OCI-LY7 (cell line): ENCODE results near the gene CAPN13. TPM values are rescaled to one million over a fixed set of nuclear protein-coding genes. Genes with fewer than 3 reads are reported as not detected.

ENCODE experiments used
- BruUV-seq: library from RNA; stranded (reverse); fragments of 400-500 nt; replicated peaks from 2 replicates; lab custom pipeline; 2021; lab: Mats Ljungman, UMichigan
- CTCF ChIA-PET: fragments of 300-600 bp; sonication (Branson Sonifier 250); formaldehyde crosslinking; loops from one replicate; lab custom pipeline; 2022; ENCODE audit warnings: antibody characterized with exemption; ENCODE audit not compliant: unreplicated experiment; lab: Charles Lee
- POLR2A ChIA-PET: fragments of 300-600 bp; sonication (Branson Sonifier 250); formaldehyde crosslinking; loops from one replicate; lab custom pipeline; 2022; ENCODE audit warnings: antibody characterized with exemption; lab: Charles Lee
- DNase-seq: peaks from one replicate; pipeline ENCODE4 v3.0.0-alpha.2; 2015; ENCODE audit warnings: low spot score
- H2AFZ ChIP-seq: fragments of 200-600 bp; sonication (generic), shearing (Covaris generic); 2 replicates; pipeline ENCODE4 v1.6.1; 2014; ENCODE audit warnings: mild to moderate bottlenecking, antibody characterized with exemption, low read length, moderate library complexity
- H3K27ac ChIP-seq: fragments of 200-600 bp; sonication (generic); 2 replicates; pipeline ENCODE4 v1.5.1; 2014; ENCODE audit warnings: mixed run types, low read depth, mild to moderate bottlenecking, moderate library complexity, low read length, inconsistent platforms; ENCODE audit not compliant: poor library complexity, severe bottlenecking
- H3K36me3 ChIP-seq: fragments of 200-600 bp; sonication (generic); 2 replicates; pipeline ENCODE4 v1.6.1; 2014; ENCODE audit warnings: mild to moderate bottlenecking, antibody characterized with exemption, low read length, moderate library complexity, mixed read lengths; ENCODE audit not compliant: insufficient read depth
- H3K4me1 ChIP-seq: fragments of 200-600 bp; sonication (generic); 2 replicates; pipeline ENCODE4 v1.5.1; 2014; ENCODE audit warnings: mild to moderate bottlenecking, low read length; ENCODE audit not compliant: insufficient read depth, poor library complexity, severe bottlenecking
- H3K4me2 ChIP-seq: fragments of 200-600 bp; sonication (generic); 2 replicates; pipeline ENCODE4 v1.6.1; 2014; ENCODE audit warnings: mild to moderate bottlenecking, low read length
- H3K4me3 ChIP-seq: fragments of 200-600 bp; sonication (generic); 2 replicates; pipeline ENCODE4 v1.5.1; 2014; ENCODE audit warnings: mild to moderate bottlenecking, low read depth, low read length; ENCODE audit not compliant: poor library complexity, severe bottlenecking
- H3K79me2 ChIP-seq: fragments of 200-600 bp; sonication (generic); 2 replicates; pipeline ENCODE4 v1.6.1; 2016; ENCODE audit warnings: low read depth, mild to moderate bottlenecking, low read length, moderate library complexity, mixed read lengths; ENCODE audit not compliant: insufficient read depth
- H3K9me2 ChIP-seq: fragments of 200-600 bp; sonication (generic); 2 replicates; pipeline ENCODE4 v1.6.1; 2016; ENCODE audit warnings: mild to moderate bottlenecking, low read length, mixed read lengths; ENCODE audit not compliant: insufficient read depth
- H3K9me3 ChIP-seq: fragments of 200-600 bp; sonication (generic); 2 replicates; pipeline ENCODE4 v1.6.1; 2014; ENCODE audit warnings: mild to moderate bottlenecking, mixed run types, low read length, mixed read lengths
- H4K20me1 ChIP-seq: fragments of 200-600 bp; sonication (generic); 2 replicates; pipeline ENCODE4 v1.6.1; 2014; ENCODE audit warnings: mild to moderate bottlenecking, antibody characterized with exemption, low read length, moderate library complexity, mixed read lengths; ENCODE audit not compliant: insufficient read depth
- EZH2phosphoT487 ChIP-seq: fragments of 200-600 bp; sonication (generic); IDR thresholded peaks from 2 replicates; pipeline ENCODE4 v1.6.1; 2018; ENCODE audit warnings: low read depth, borderline replicate concordance, mild to moderate bottlenecking, mixed run types, antibody characterized with exemption, low read length, moderate library complexity, mixed read lengths
- intact Hi-C: fragments of 100-400 bp; cut with micrococcal nuclease; formaldehyde crosslinking; loops from one replicate; pipeline ENCODE4 v1.10.0; 2022; ENCODE audit not compliant: unreplicated experiment
- total RNA-seq, 2 experiments: library from RNA; depleted of rRNA in 1 of 2; stranded (reverse); fragments of >200 nt in 1 of 2; shearing (Covaris generic) in 1 of 2; gene quantifications; 2 replicates each; pipeline ENCODE4 v1.2.3, GENCODE V29; 2014 to 2022
- TF ChIP-seq, protein P1 (sequence below): fragments of 200-600 bp; sonication (generic); conservative IDR thresholded peaks from 2 replicates; pipeline ENCODE4 v1.5.1; 2014; ENCODE audit warnings: mild to moderate bottlenecking, antibody characterized with exemption, low read length, moderate library complexity, mixed read lengths

Gene CAPN13
- total RNA-seq, 2 experiments from 2014 or later: 0.13 TPM; not detected in 1

DNA sequence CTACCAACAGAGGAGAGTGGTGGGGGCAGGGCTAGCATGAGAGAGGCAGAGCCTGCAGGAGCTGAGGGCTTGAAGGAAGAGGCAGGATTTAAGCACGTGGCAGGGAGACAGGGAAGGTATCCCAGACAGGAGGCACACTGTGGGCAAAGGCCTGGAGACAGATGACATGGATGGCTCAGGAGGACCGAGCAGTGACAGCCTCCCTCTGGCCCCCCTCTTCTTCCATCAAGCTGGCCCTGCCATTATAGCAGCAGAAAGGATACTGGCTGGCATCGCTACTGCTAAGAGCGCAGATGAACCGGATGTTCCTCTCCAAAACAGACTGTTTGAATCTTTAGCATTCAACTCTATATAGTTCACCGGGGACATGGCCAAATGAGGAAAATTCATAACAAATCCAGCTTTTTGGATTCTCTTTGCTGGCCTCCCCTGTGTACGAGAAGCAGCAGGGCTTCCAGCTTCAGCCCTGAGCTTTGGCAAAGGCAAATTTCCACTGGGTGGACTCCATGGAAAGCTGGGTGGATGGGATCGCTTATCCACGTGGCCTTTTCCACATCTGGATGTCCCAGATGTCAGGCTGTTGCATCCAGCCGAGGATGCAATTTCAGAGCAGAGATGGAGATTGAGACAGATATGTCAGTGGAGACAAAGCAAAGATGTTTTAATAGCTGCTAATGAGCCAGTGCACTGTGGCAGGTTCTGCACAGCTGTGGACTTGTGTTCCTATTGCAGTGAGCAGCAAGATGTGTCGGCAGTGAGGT lies 36.2 kb downstream of the CAPN13 start:
- DNase-seq: no peak
- Histone ChIP-seq H4K20me1 (no peaks in the 10 kb centered on the region), H3K27ac (no peak overlapping the region), H3K4me1 (peaks cover 6% of the 10 kb centered on the region), H3K9me2 (no peaks in the 10 kb centered on the region), H3K4me3 (no peak overlapping the region), H3K79me2 (no peaks in the 10 kb centered on the region), H3K36me3 (no peaks in the 10 kb centered on the region), H3K4me2 (no peak overlapping the region), H3K9me3 (no peaks in the 10 kb centered on the region), H2AFZ (no peak overlapping the region)
- BruUV-seq: no TSS peak
- POLR2A ChIA-PET: no interaction called here
- CTCF ChIA-PET: interaction anchor here (0.6 kb wide), 1 partner anchor 75 kb away, joined by 3 read pairs; no protein-coding TSS in a partner anchor
- intact Hi-C loops: no loop called here
- TF ChIP-seq, protein P1, sequence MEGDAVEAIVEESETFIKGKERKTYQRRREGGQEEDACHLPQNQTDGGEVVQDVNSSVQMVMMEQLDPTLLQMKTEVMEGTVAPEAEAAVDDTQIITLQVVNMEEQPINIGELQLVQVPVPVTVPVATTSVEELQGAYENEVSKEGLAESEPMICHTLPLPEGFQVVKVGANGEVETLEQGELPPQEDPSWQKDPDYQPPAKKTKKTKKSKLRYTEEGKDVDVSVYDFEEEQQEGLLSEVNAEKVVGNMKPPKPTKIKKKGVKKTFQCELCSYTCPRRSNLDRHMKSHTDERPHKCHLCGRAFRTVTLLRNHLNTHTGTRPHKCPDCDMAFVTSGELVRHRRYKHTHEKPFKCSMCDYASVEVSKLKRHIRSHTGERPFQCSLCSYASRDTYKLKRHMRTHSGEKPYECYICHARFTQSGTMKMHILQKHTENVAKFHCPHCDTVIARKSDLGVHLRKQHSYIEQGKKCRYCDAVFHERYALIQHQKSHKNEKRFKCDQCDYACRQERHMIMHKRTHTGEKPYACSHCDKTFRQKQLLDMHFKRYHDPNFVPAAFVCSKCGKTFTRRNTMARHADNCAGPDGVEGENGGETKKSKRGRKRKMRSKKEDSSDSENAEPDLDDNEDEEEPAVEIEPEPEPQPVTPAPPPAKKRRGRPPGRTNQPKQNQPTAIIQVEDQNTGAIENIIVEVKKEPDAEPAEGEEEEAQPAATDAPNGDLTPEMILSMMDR: no peak
- no peak for TF ChIP-seq EZH2phosphoT487

DNA sequence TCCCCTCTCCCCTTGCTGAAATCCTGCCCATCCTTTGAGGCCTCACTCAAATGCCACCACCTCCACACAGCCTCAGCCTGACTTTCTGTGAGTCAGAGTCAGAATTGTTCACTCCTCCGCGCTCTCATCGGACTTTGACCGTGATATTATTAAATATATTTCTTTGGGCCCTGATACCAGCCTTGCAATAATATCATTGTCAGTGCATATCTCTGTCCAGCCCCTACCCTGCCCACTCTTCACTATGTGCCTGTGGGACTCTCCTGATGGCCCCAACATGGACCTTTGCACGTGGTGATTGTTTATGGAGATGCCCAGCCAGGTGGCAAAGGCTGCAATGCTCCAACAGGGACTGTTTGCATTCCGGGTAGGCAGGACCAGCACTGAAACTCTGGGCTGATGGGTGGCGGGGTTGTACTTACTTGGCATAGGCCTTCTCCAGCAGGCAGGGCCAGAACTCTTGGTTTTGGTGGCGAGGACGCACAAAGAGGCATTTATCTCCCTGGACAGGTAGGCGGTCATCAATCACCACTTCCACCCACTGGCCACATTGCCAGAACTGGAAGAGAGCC lies 37.3 kb downstream of the CAPN13 start:
- no peak overlapping the region for H3K27ac ChIP-seq
- TF ChIP-seq EZH2phosphoT487: no peak
- TF ChIP-seq, protein P1: no peak
- no peaks in the 10 kb centered on the region for H4K20me1 ChIP-seq
- H3K9me3 ChIP-seq: no peaks in the 10 kb centered on the region
- H3K4me2 ChIP-seq: no peak overlapping the region
- no peak overlapping the region for H2AFZ ChIP-seq
- no peak overlapping the region for H3K4me3 ChIP-seq
- POLR2A ChIA-PET: no interaction called here
- H3K4me1 ChIP-seq: peaks cover 6% of the 10 kb centered on the region
- intact Hi-C loops: no loop called here
- no TSS peak for BruUV-seq
- H3K79me2 ChIP-seq: no peaks in the 10 kb centered on the region
- CTCF ChIA-PET: no interaction called here
- DNase-seq: no peak
- H3K9me2 ChIP-seq: no peaks in the 10 kb centered on the region
- H3K36me3 ChIP-seq: no peaks in the 10 kb centered on the region

DNA sequence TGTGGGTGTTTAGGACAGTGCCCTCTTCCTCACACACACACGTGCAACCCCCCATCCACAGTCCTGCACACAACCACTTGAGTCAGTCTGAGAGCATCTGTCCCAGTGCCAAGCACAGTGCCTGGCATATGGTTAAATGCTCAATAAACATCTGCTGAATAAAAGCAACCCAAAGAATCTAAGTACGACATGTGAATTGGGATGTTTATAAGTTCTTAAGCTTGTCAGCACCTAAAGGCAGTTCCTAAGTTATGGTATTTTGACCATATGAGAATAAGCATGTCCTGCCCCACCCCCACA lies 37.8 kb downstream of the CAPN13 start:
- Histone ChIP-seq H3K4me1 (peaks cover 6% of the 10 kb centered on the region), H3K4me3 (no peak overlapping the region), H3K9me3 (no peaks in the 10 kb centered on the region), H3K79me2 (no peaks in the 10 kb centered on the region), H4K20me1 (no peaks in the 10 kb centered on the region), H3K9me2 (no peaks in the 10 kb centered on the region), H3K36me3 (no peaks in the 10 kb centered on the region), H3K27ac (no peak overlapping the region), H2AFZ (no peak overlapping the region), H3K4me2 (no peak overlapping the region)
- CTCF ChIA-PET: no interaction called here
- BruUV-seq: no TSS peak
- DNase-seq: no peak
- intact Hi-C loops: no loop called here
- TF ChIP-seq, protein P1: no peak
- TF ChIP-seq EZH2phosphoT487: no peak
- POLR2A ChIA-PET: interaction anchor here (0.7 kb wide), 1 partner anchor 645 kb away, joined by 4 read pairs; the partner anchor contains the start of gene XDH
